IMR-90 (cell line): Measurements from ENCODE around the gene ERN1. TPM values are rescaled to one million over a fixed set of nuclear protein-coding genes. Genes with fewer than 3 reads are reported as not detected.
"Not testable (repeated sequence)": the region's sequence is repeated elsewhere in the genome, so short reads cannot be mapped to it uniquely, and the experiment has no call there.

Experiments
- ATAC-seq: fragments of 200-7000 bp; cut with Tn5 transposase; 2 replicates; pipeline ENCODE4 v1.9.1; 2020; ENCODE audit warnings: low read depth, mild to moderate bottlenecking, moderate library complexity
- BruUV-seq: library from RNA; stranded (reverse); fragments of 400-500 nt; replicated peaks from 2 replicates; lab custom pipeline; 2021; lab: Mats Ljungman, UMichigan
- CTCF ChIA-PET: fragments of 300-600 bp; formaldehyde crosslinking; extraction: SDS; loops from one replicate; lab custom pipeline; 2021; ENCODE audit warnings: antibody characterized with exemption; lab: Yijun Ruan, JAX
- POLR2A ChIA-PET: fragments of 300-600 bp; sonication (Branson Sonifier 250); formaldehyde crosslinking; loops from one replicate; lab custom pipeline; 2022; ENCODE audit warnings: antibody characterized with exemption; ENCODE audit not compliant: unreplicated experiment; lab: Charles Lee
- DNase-seq: peaks from one replicate; pipeline ENCODE4 v3.0.0; 2013
- H2AFZ ChIP-seq: replicated peaks from 2 replicates; pipeline ENCODE3; 2013; ENCODE audit warnings: low read length, mild to moderate bottlenecking; ENCODE audit not compliant: poor library complexity
- H2AK5ac ChIP-seq: 2 replicates; pipeline ENCODE4 v1.6.1; 2013; ENCODE audit warnings: low read depth, low read length, inconsistent platforms
- H2AK9ac ChIP-seq: replicated peaks from 2 replicates; pipeline ENCODE3; 2013; ENCODE audit warnings: mild to moderate bottlenecking, low read depth, low read length, moderate library complexity; ENCODE audit not compliant: poor library complexity
- H2BK120ac ChIP-seq: 2 replicates; pipeline ENCODE4 v1.6.1; 2013; ENCODE audit warnings: low read depth, low read length, inconsistent platforms
- H2BK15ac ChIP-seq: 3 replicates; pipeline ENCODE4 v1.6.1; 2013; ENCODE audit warnings: low read depth, low read length, inconsistent platforms
- H2BK20ac ChIP-seq: 2 replicates; pipeline ENCODE4 v1.6.1; 2013; ENCODE audit warnings: low read depth, mild to moderate bottlenecking, inconsistent platforms, low read length, moderate library complexity
- H2BK5ac ChIP-seq: 2 replicates; pipeline ENCODE4 v1.6.1; 2013; ENCODE audit warnings: mild to moderate bottlenecking, low read depth, low read length, inconsistent platforms; ENCODE audit not compliant: poor library complexity, severe bottlenecking
- H3K14ac ChIP-seq: replicated peaks from 2 replicates; pipeline ENCODE4 v1.6.1; 2013; ENCODE audit warnings: low read depth, low read length, inconsistent platforms
- H3K18ac ChIP-seq: 2 replicates; pipeline ENCODE4 v1.6.1; 2013; ENCODE audit warnings: low read depth, low read length, control low read depth
- H3K23ac ChIP-seq: 2 replicates; pipeline ENCODE4 v1.6.1; 2013; ENCODE audit warnings: low read depth, low read length, inconsistent platforms
- H3K27ac ChIP-seq: 2 replicates; pipeline ENCODE4 v1.5.1; 2013; ENCODE audit warnings: mild to moderate bottlenecking, control low read depth, low read length; ENCODE audit not compliant: insufficient read depth
- H3K27me3 ChIP-seq: 2 replicates; pipeline ENCODE4 v1.6.1; 2013; ENCODE audit warnings: low read length; ENCODE audit not compliant: control insufficient read depth, insufficient read depth
- H3K36me3 ChIP-seq: 2 replicates; pipeline ENCODE4 v1.6.1; 2013; ENCODE audit warnings: low read length, mixed read lengths; ENCODE audit not compliant: control insufficient read depth, insufficient read depth
- H3K4ac ChIP-seq: 2 replicates; pipeline ENCODE4 v1.6.1; 2013; ENCODE audit warnings: low read depth, low read length, inconsistent platforms
- H3K4me1 ChIP-seq: 2 replicates; pipeline ENCODE4 v1.6.1; 2013; ENCODE audit warnings: low read length, mixed read lengths; ENCODE audit not compliant: control insufficient read depth, insufficient read depth
- H3K4me2 ChIP-seq: 2 replicates; pipeline ENCODE4 v1.6.1; 2013; ENCODE audit warnings: low read depth, mild to moderate bottlenecking, control low read depth, low read length, moderate library complexity
- H3K4me3 ChIP-seq: 2 replicates; pipeline ENCODE4 v1.5.1; 2013; ENCODE audit warnings: low read depth, mild to moderate bottlenecking, control low read depth, low read length, moderate library complexity; ENCODE audit not compliant: insufficient read depth
- H3K56ac ChIP-seq: 2 replicates; pipeline ENCODE4 v1.6.1; 2013; ENCODE audit warnings: low read length, inconsistent platforms; ENCODE audit not compliant: insufficient read depth; ENCODE audit errors: extremely low read depth
- H3K79me1 ChIP-seq, 2 experiments: 2 replicates each; pipeline ENCODE4 v1.6.1; 2013; ENCODE audit warnings: low read length in 2 of 2, inconsistent platforms in 1 of 2, low read depth in 1 of 2
- H3K9ac ChIP-seq: 2 replicates; pipeline ENCODE4 v1.6.1; 2013; ENCODE audit warnings: low read depth, low read length, control low read depth
- H3K9me1 ChIP-seq: 2 replicates; pipeline ENCODE4 v1.6.1; 2013; ENCODE audit warnings: low read length, inconsistent platforms; ENCODE audit not compliant: insufficient read depth
- H3K9me3 ChIP-seq: 2 replicates; pipeline ENCODE4 v1.6.1; 2013; ENCODE audit warnings: low read length; ENCODE audit not compliant: control insufficient read depth, insufficient read depth
- H4K20me1 ChIP-seq: 2 replicates; pipeline ENCODE4 v1.6.1; 2013; ENCODE audit warnings: low read length, inconsistent platforms; ENCODE audit not compliant: insufficient read depth
- H4K5ac ChIP-seq: 2 replicates; pipeline ENCODE4 v1.6.1; 2013; ENCODE audit warnings: mild to moderate bottlenecking, low read depth, low read length, control low read depth
- H4K8ac ChIP-seq, 2 experiments: 2 replicates each; pipeline ENCODE4 v1.6.1; 2013; ENCODE audit warnings: low read depth in 2 of 2, low read length in 2 of 2, control low read depth in 1 of 2, inconsistent platforms in 1 of 2
- H4K91ac ChIP-seq: 2 replicates; pipeline ENCODE4 v1.6.1; 2013; ENCODE audit warnings: low read depth, low read length, inconsistent platforms; ENCODE audit not compliant: insufficient read depth
- CTCF ChIP-seq: conservative IDR thresholded peaks from 2 replicates; pipeline ENCODE4 v1.5.1; 2012; ENCODE audit warnings: mild to moderate bottlenecking, low read depth, low read length, improper control_type of control experiment
- WGBS, 2 experiments: methylation state at CpG; one replicate each; pipeline versions ENCODE4 v1.1.5 to v1.1.7; 2013; ENCODE audit warnings: missing lambda C conversion rate in 2 of 2; ENCODE audit not compliant: insufficient read length in 1 of 2; ENCODE audit errors: extremely low coverage in 2 of 2; 5-methylcytosine and 5-hydroxymethylcytosine counted together
- dilution Hi-C: fragments of 300-500 bp; cut with HindIII; formaldehyde crosslinking; loops from one replicate; pipeline ENCODE4 v1.14.3; 2018; ENCODE audit warnings: low sequenced_read_pairs; ENCODE audit not compliant: unreplicated experiment
- in situ Hi-C: fragments of 300-500 bp; cut with MboI; formaldehyde crosslinking; loops from 3 replicates; pipeline ENCODE4 v1.14.3; 2019; ENCODE audit warnings: low sequenced_read_pairs, inconsistent platforms, mixed read lengths
- intact Hi-C: fragments of 100-400 bp; cut with micrococcal nuclease; formaldehyde crosslinking; loops from 2 replicates; pipeline ENCODE4 v1.10.0; 2022
- polyA plus RNA-seq, 3 experiments: library from polyadenylated mRNA; depleted of rRNA; stranded (reverse); fragments of >200 nt; gene quantifications; 2 replicates each; pipeline ENCODE4 v1.2.3, GENCODE V29; 2012; ENCODE audit warnings: low replicate concordance in 1 of 3
- total RNA-seq: library from RNA; depleted of rRNA; stranded (reverse); fragments of >200 nt; gene quantifications from 2 replicates; pipeline ENCODE4 v1.2.3, GENCODE V29; 2012

ERN1 gene
- total and polyA plus RNA-seq, 2 of the 4 experiments (the other 2 are of a cell fraction), result 2.7 to 4.1 TPM

- no peak for TF ChIP-seq CTCF
Measured at GRCh38 chr17:64020056-64020766, 109.7 kb downstream of the ERN1 start, which contains the start of gene ICAM2 (continued).

DNA sequence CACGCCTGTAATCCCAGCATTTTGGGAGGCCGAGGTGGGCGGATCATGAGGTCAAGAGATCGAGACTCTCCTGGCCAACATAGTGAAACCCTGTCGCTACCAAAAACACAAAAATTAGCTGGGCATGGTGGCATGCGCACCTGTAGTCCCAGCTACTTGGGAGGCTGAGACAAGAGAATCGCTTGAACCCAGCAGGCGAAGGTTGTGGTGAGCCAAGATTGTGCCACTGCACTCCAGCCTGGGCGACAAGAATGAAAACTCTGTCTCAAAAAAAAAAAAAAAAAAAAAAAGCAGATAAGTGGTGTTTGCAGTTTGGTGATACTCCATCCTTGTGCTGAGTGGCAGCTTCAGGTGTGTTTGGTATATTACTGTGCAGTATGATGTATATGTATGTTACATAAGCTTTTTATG, 110.4 kb downstream of the ERN1 start:
- H2AFZ ChIP-seq, H2BK120ac ChIP-seq, H2AK5ac ChIP-seq, H3K4ac ChIP-seq, H4K8ac ChIP-seq, H4K91ac ChIP-seq, H3K27ac ChIP-seq, H3K9ac ChIP-seq, H3K36me3 ChIP-seq, DNase-seq, H3K56ac ChIP-seq, H2BK20ac ChIP-seq, ATAC-seq, H4K20me1 ChIP-seq, H2AK9ac ChIP-seq, H3K79me1 ChIP-seq, H3K4me2 ChIP-seq, H3K9me1 ChIP-seq, H3K4me3 ChIP-seq, H3K9me3 ChIP-seq, H3K18ac ChIP-seq, in situ Hi-C loops, dilution Hi-C loops, H4K5ac ChIP-seq, BruUV-seq, H3K23ac ChIP-seq, H2BK15ac ChIP-seq, H2BK5ac ChIP-seq, POLR2A ChIA-PET, H3K14ac ChIP-seq, intact Hi-C loops, H3K4me1 ChIP-seq: not testable (repeated sequence)
- CTCF ChIA-PET, result interaction anchor here (1.4 to 1.8 kb wide), 2 partner anchors 9 to 100 kb away, joined by 6 read pairs; no protein-coding TSS in a partner anchor
- WGBS, 2 experiments, result 90% methylated on average over 5 of the region's 9 CpGs; no CpG with 5 or more reads in 1 of the 2 experiments
- peaks cover 10% of the 10 kb centered on the region for H3K27me3 ChIP-seq
